Measurements from ENCODE around the gene SPEM2. TPM values are rescaled to one million over a fixed set of nuclear protein-coding genes. Genes with fewer than 3 reads are reported as not detected.

The SPEM2 gene
- total and polyA plus RNA-seq, 5 donors from 2014 or later = not detected

GRCh38 chr17:7394452-7395191 is 30.8 kb upstream of the SPEM2 start, which contains the start of gene PLSCR3:
PLSCR3 (minus strand) TSS chr17:7394525; CDS start chr17:7394110, 415 bp downstream.
- peaks cover 5% of the 10 kb centered on the region for H3K27me3 Mint-ChIP-seq
- H3K4me3 ChIP-seq (ENCODE audit: low read depth, low read length) = peak within 1 kb of the TSS; percentile 76
- peaks cover 13% of the 10 kb centered on the region for H3K36me3 Mint-ChIP-seq
- peak within 1 kb of the TSS; percentile 85 to 93 (median 88) for H3K27ac Mint-ChIP-seq
- peaks cover 28% of the 10 kb centered on the region for H3K36me3 ChIP-seq (ENCODE audit: control insufficient read depth, insufficient read depth, low read length)
- DNase-seq (peak; percentile 79 to 83 (median 82)), ATAC-seq (ENCODE audit: low read depth in 2 of 2) (peak; percentile 88)
- H3K4me3 Mint-ChIP-seq = peak within 1 kb of the TSS; percentile 94 to 98 (median 95)
- no peaks in the 10 kb centered on the region for H3K9me3 ChIP-seq (ENCODE audit: control insufficient read depth in 2 of 2, low read length in 2 of 2)
- H3K9me3 Mint-ChIP-seq = no peaks in the 10 kb centered on the region
- peak within 1 kb of the TSS; percentile 87 for H3K27ac ChIP-seq (ENCODE audit: insufficient read depth, low read length, poor library complexity, severe bottlenecking)
- H3K27me3 ChIP-seq (ENCODE audit: control insufficient read depth, insufficient read depth, low read length) = no peaks in the 10 kb centered on the region
- peaks cover 45% of the 10 kb centered on the region for H3K4me1 ChIP-seq (ENCODE audit: control insufficient read depth, insufficient read depth, low read length, poor library complexity, severe bottlenecking)
- H3K4me1 Mint-ChIP-seq = peaks cover 3 to 38% (median 20%) of the 10 kb centered on the region in 4 donors

GRCh38 chr17:7396147-7396546 is 29.3 kb upstream of the SPEM2 start:
- peaks cover 5% of the 10 kb centered on the region for H3K36me3 Mint-ChIP-seq
- peak overlapping the region; percentile 41 to 89 (median 66) for H3K4me3 Mint-ChIP-seq
- no peak overlapping the region for H3K27ac Mint-ChIP-seq
- peaks cover 3 to 30% (median 18%) of the 10 kb centered on the region in 4 donors for H3K4me1 Mint-ChIP-seq
- no peak for ATAC-seq (ENCODE audit: low read depth in 2 of 2)
- Histone ChIP-seq H3K27me3 (ENCODE audit: control insufficient read depth, insufficient read depth, low read length) (no peaks in the 10 kb centered on the region), H3K4me1 (ENCODE audit: control insufficient read depth, insufficient read depth, low read length, poor library complexity, severe bottlenecking) (peaks cover 30% of the 10 kb centered on the region), H3K27ac (ENCODE audit: insufficient read depth, low read length, poor library complexity, severe bottlenecking) (no peak overlapping the region), H3K9me3 (ENCODE audit: control insufficient read depth in 2 of 2, low read length in 2 of 2) (no peaks in the 10 kb centered on the region), H3K4me3 (ENCODE audit: low read depth, low read length) (no peak overlapping the region), H3K36me3 (ENCODE audit: control insufficient read depth, insufficient read depth, low read length) (peaks cover 13% of the 10 kb centered on the region)
- DNase-seq = no peak
- peaks cover 5% of the 10 kb centered on the region for H3K27me3 Mint-ChIP-seq
- H3K9me3 Mint-ChIP-seq = no peaks in the 10 kb centered on the region

- Mint-ChIP-seq H3K27ac (no peak overlapping the region), H3K4me3 (peak overlapping the region in 3 of 4 donors; percentile 11 to 42 (median 40))
- no peak for ATAC-seq (ENCODE audit: low read depth in 2 of 2)
Observed at GRCh38 chr17:7398612-7399011, 26.8 kb upstream of the SPEM2 start.

GRCh38 chr17:7403043-7403726 is 22.2 kb upstream of the SPEM2 start:
- Histone ChIP-seq H3K4me3 (ENCODE audit: low read depth, low read length) (peak overlapping the region; percentile 43), H3K9me3 (ENCODE audit: control insufficient read depth in 2 of 2, low read length in 2 of 2) (no peaks in the 10 kb centered on the region), H3K4me1 (ENCODE audit: control insufficient read depth, insufficient read depth, low read length, poor library complexity, severe bottlenecking) (peaks cover 20% of the 10 kb centered on the region), H3K27me3 (ENCODE audit: control insufficient read depth, insufficient read depth, low read length) (no peaks in the 10 kb centered on the region), H3K27ac (ENCODE audit: insufficient read depth, low read length, poor library complexity, severe bottlenecking) (peak overlapping the region; percentile 81), H3K36me3 (ENCODE audit: control insufficient read depth, insufficient read depth, low read length) (no peaks in the 10 kb centered on the region)
- DNase-seq (peak in 2 of 3 donors; percentile 27 to 43), ATAC-seq (ENCODE audit: low read depth in 2 of 2) (no peak)
- Mint-ChIP-seq H3K9me3 (no peaks in the 10 kb centered on the region), H3K27me3 (peaks cover 12% of the 10 kb centered on the region), H3K27ac (peak overlapping the region; percentile 79 to 95 (median 94)), H3K36me3 (no peaks in the 10 kb centered on the region), H3K4me3 (peak overlapping the region; percentile 82 to 97 (median 95)), H3K4me1 (peaks cover 0 to 30% (median 9%) of the 10 kb centered on the region in 4 donors)

More at GRCh38 chr17:7398612-7399011, 26.8 kb upstream of the SPEM2 start:
- Histone ChIP-seq H3K4me1 (ENCODE audit: control insufficient read depth, insufficient read depth, low read length, poor library complexity, severe bottlenecking) (peaks cover 20% of the 10 kb centered on the region), H3K4me3 (ENCODE audit: low read depth, low read length) (no peak overlapping the region), H3K27me3 (ENCODE audit: control insufficient read depth, insufficient read depth, low read length) (no peaks in the 10 kb centered on the region), H3K9me3 (ENCODE audit: control insufficient read depth in 2 of 2, low read length in 2 of 2) (no peaks in the 10 kb centered on the region), H3K27ac (ENCODE audit: insufficient read depth, low read length, poor library complexity, severe bottlenecking) (no peak overlapping the region), H3K36me3 (ENCODE audit: control insufficient read depth, insufficient read depth, low read length) (no peaks in the 10 kb centered on the region)
- no peak for DNase-seq
- no peaks in the 10 kb centered on the region for H3K27me3 Mint-ChIP-seq
- no peaks in the 10 kb centered on the region for H3K9me3 Mint-ChIP-seq
- peaks cover 3 to 23% (median 7%) of the 10 kb centered on the region in 4 donors for H3K4me1 Mint-ChIP-seq
- H3K36me3 Mint-ChIP-seq = no peaks in the 10 kb centered on the region

GRCh38 chr17:7403727-7403976 is 21.8 kb upstream of the SPEM2 start:
- no peaks in the 10 kb centered on the region for H3K36me3 ChIP-seq (ENCODE audit: control insufficient read depth, insufficient read depth, low read length)
- Mint-ChIP-seq H3K27me3 (peaks cover 12% of the 10 kb centered on the region), H3K27ac (peak overlapping the region; percentile 79 to 98 (median 94)), H3K4me3 (peak overlapping the region; percentile 93 to 97 (median 96)), H3K4me1 (peaks cover 0 to 30% (median 9%) of the 10 kb centered on the region in 4 donors), H3K9me3 (no peaks in the 10 kb centered on the region), H3K36me3 (no peaks in the 10 kb centered on the region)
- no peaks in the 10 kb centered on the region for H3K27me3 ChIP-seq (ENCODE audit: control insufficient read depth, insufficient read depth, low read length)
- H3K27ac ChIP-seq (ENCODE audit: insufficient read depth, low read length, poor library complexity, severe bottlenecking) = peak overlapping the region; percentile 81
- H3K4me1 ChIP-seq (ENCODE audit: control insufficient read depth, insufficient read depth, low read length, poor library complexity, severe bottlenecking) = peaks cover 22% of the 10 kb centered on the region
- ATAC-seq (ENCODE audit: low read depth in 2 of 2) (no peak), DNase-seq (no peak)
- H3K9me3 ChIP-seq (ENCODE audit: control insufficient read depth in 2 of 2, low read length in 2 of 2) = no peaks in the 10 kb centered on the region
- H3K4me3 ChIP-seq (ENCODE audit: low read depth, low read length) = peak overlapping the region; percentile 43

- Mint-ChIP-seq H3K36me3 (no peaks in the 10 kb centered on the region), H3K27me3 (peaks cover 12% of the 10 kb centered on the region), H3K27ac (peak within 1 kb of the TSS; percentile 79 to 98 (median 94)), H3K9me3 (no peaks in the 10 kb centered on the region), H3K4me3 (peak within 1 kb of the TSS; percentile 93 to 97 (median 96)), H3K4me1 (peaks cover 0 to 31% (median 10%) of the 10 kb centered on the region in 4 donors)
- DNase-seq (peak; percentile 94 to 99 (median 95)), ATAC-seq (ENCODE audit: low read depth in 2 of 2) (peak; percentile 91 to 93)
- Histone ChIP-seq H3K9me3 (ENCODE audit: control insufficient read depth in 2 of 2, low read length in 2 of 2) (no peaks in the 10 kb centered on the region), H3K27ac (ENCODE audit: insufficient read depth, low read length, poor library complexity, severe bottlenecking) (peak within 1 kb of the TSS; percentile 81), H3K4me1 (ENCODE audit: control insufficient read depth, insufficient read depth, low read length, poor library complexity, severe bottlenecking) (peaks cover 23% of the 10 kb centered on the region), H3K36me3 (ENCODE audit: control insufficient read depth, insufficient read depth, low read length) (no peaks in the 10 kb centered on the region), H3K4me3 (ENCODE audit: low read depth, low read length) (peak within 1 kb of the TSS; percentile 48), H3K27me3 (ENCODE audit: control insufficient read depth, insufficient read depth, low read length) (no peaks in the 10 kb centered on the region)
Observed at GRCh38 chr17:7403977-7404736, 21.3 kb upstream of the SPEM2 start, which contains the start of gene TMEM256. TMEM256 (minus strand) TSS chr17:7404097; CDS start chr17:7404084, 13 bp downstream.

- peak overlapping the region; percentile 81 for H3K27ac ChIP-seq (ENCODE audit: insufficient read depth, low read length, poor library complexity, severe bottlenecking)
- Mint-ChIP-seq H3K4me1 (peaks cover 0 to 32% (median 13%) of the 10 kb centered on the region in 4 donors), H3K36me3 (no peaks in the 10 kb centered on the region), H3K27me3 (peaks cover 12% of the 10 kb centered on the region), H3K9me3 (no peaks in the 10 kb centered on the region), H3K27ac (peak overlapping the region; percentile 32 to 98 (median 94)), H3K4me3 (peak overlapping the region; percentile 93 to 97 (median 96))
- no peaks in the 10 kb centered on the region for H3K36me3 ChIP-seq (ENCODE audit: control insufficient read depth, insufficient read depth, low read length)
- DNase-seq (peak in 1 of 3 donors; percentile 68), ATAC-seq (ENCODE audit: low read depth in 2 of 2) (peak; percentile 26 to 33)
- H3K9me3 ChIP-seq (ENCODE audit: control insufficient read depth in 2 of 2, low read length in 2 of 2) = no peaks in the 10 kb centered on the region
- H3K27me3 ChIP-seq (ENCODE audit: control insufficient read depth, insufficient read depth, low read length) = no peaks in the 10 kb centered on the region
- H3K4me1 ChIP-seq (ENCODE audit: control insufficient read depth, insufficient read depth, low read length, poor library complexity, severe bottlenecking) = peaks cover 23% of the 10 kb centered on the region
- peak overlapping the region; percentile 48 for H3K4me3 ChIP-seq (ENCODE audit: low read depth, low read length)
Observed at GRCh38 chr17:7404737-7405349, 20.6 kb upstream of the SPEM2 start.
